A549 (cell line): Measurements from ENCODE around the gene FBLN1.
"Not testable (repeated sequence)": the region's sequence is repeated elsewhere in the genome, so short reads cannot be mapped to it uniquely, and the experiment has no call there.

Source experiments
- CBX2 ChIP-seq: fragments of 200-600 bp; sonication (generic); IDR thresholded peaks from 2 replicates; pipeline ENCODE4 v1.6.1; 2016; ENCODE audit warnings: low read depth, mild to moderate bottlenecking, borderline replicate concordance
- EP300 ChIP-seq, 2 experiments: fragments of >200 bp; sonication (Bioruptor Twin); formaldehyde crosslinking; IDR thresholded peaks; 2 replicates in 1 of 2; 3 replicates in 1 of 2; pipeline ENCODE4 v1.6.1; 2016 to 2017
- ESRRA ChIP-seq: fragments of 150-350 bp; IDR thresholded peaks from 2 replicates; pipeline ENCODE4 v1.6.1; 2014; ENCODE audit warnings: mild to moderate bottlenecking, low read length, borderline replicate concordance
- JUN ChIP-seq, 2 experiments: fragments of >200 bp; sonication (Bioruptor Twin); formaldehyde crosslinking; IDR thresholded peaks; 2 replicates in 1 of 2; 3 replicates in 1 of 2; pipeline ENCODE4 v1.6.1; 2016 to 2017
- MAFK ChIP-seq: fragments of 450-650 bp; IDR thresholded peaks from 2 replicates; pipeline ENCODE4 v1.6.1; 2014; ENCODE audit not compliant: partially characterized antibody
- POLR2A ChIP-seq: IDR thresholded peaks from 2 replicates; pipeline ENCODE4 v1.6.1; 2012; ENCODE audit warnings: mild to moderate bottlenecking, low read length
- RAD21 ChIP-seq, 2 experiments: fragments of >200 bp in 1 of 2; sonication (Bioruptor Twin) in 1 of 2; formaldehyde crosslinking in 1 of 2; IDR thresholded peaks in 1 of 2; conservative IDR thresholded peaks in 1 of 2; 2 replicates in 1 of 2; 3 replicates in 1 of 2; pipeline ENCODE4 v1.6.1; 2012 to 2018; ENCODE audit warnings: inconsistent platforms in 1 of 2
- RFX5 ChIP-seq: fragments of 450-650 bp; IDR thresholded peaks from 2 replicates; pipeline ENCODE4 v1.7.1; 2014; ENCODE audit warnings: antibody characterized with exemption, mild to moderate bottlenecking, moderate library complexity
- SMC3 ChIP-seq: fragments of >200 bp; sonication (Bioruptor Twin); formaldehyde crosslinking; IDR thresholded peaks from 3 replicates; pipeline ENCODE4 v1.6.1; 2018; ENCODE audit warnings: inconsistent platforms
- TF ChIP-seq, protein P1 (sequence below): fragments of >200 bp; sonication (Bioruptor Twin); formaldehyde crosslinking; IDR thresholded peaks from 3 replicates; pipeline ENCODE4 v1.5.1; 2016

GRCh38 chr22:45608045-45608444 is 105.4 kb downstream of the FBLN1 start:
- TF ChIP-seq, protein P1, sequence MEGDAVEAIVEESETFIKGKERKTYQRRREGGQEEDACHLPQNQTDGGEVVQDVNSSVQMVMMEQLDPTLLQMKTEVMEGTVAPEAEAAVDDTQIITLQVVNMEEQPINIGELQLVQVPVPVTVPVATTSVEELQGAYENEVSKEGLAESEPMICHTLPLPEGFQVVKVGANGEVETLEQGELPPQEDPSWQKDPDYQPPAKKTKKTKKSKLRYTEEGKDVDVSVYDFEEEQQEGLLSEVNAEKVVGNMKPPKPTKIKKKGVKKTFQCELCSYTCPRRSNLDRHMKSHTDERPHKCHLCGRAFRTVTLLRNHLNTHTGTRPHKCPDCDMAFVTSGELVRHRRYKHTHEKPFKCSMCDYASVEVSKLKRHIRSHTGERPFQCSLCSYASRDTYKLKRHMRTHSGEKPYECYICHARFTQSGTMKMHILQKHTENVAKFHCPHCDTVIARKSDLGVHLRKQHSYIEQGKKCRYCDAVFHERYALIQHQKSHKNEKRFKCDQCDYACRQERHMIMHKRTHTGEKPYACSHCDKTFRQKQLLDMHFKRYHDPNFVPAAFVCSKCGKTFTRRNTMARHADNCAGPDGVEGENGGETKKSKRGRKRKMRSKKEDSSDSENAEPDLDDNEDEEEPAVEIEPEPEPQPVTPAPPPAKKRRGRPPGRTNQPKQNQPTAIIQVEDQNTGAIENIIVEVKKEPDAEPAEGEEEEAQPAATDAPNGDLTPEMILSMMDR: not testable (repeated sequence)
- not testable (repeated sequence) for TF ChIP-seq SMC3; RAD21 (conservative IDR thresholded peaks at IDR 0.05 in 1 of 2, IDR thresholded peaks at IDR 0.05 in 1 of 2); CBX2; EP300 (IDR thresholded peaks at IDR 0.05); POLR2A; ESRRA; RFX5; JUN (IDR thresholded peaks at IDR 0.05); MAFK
